Suppressor macrophage (primary cell): ENCODE results near the gene CAND2.
A peak's percentile ranks its signal among the peaks of the same experiment; 100 is the strongest.

ENCODE experiments used
- DNase-seq, 4 experiments: peaks; one replicate each; pipeline ENCODE4 v3.0.0-alpha.2; 2020 to 2022
- total RNA-seq, 17 experiments: gene quantifications; one replicate each; lab custom pipeline; 2026; ENCODE audit warnings: mixed read lengths in 6 of 17, inconsistent platforms in 3 of 17; lab: John Stamatoyannopoulos, UW

Gene CAND2
- total RNA-seq: 0 to 3.3 (median 0.05) reads per million in 17 experiments

DNA sequence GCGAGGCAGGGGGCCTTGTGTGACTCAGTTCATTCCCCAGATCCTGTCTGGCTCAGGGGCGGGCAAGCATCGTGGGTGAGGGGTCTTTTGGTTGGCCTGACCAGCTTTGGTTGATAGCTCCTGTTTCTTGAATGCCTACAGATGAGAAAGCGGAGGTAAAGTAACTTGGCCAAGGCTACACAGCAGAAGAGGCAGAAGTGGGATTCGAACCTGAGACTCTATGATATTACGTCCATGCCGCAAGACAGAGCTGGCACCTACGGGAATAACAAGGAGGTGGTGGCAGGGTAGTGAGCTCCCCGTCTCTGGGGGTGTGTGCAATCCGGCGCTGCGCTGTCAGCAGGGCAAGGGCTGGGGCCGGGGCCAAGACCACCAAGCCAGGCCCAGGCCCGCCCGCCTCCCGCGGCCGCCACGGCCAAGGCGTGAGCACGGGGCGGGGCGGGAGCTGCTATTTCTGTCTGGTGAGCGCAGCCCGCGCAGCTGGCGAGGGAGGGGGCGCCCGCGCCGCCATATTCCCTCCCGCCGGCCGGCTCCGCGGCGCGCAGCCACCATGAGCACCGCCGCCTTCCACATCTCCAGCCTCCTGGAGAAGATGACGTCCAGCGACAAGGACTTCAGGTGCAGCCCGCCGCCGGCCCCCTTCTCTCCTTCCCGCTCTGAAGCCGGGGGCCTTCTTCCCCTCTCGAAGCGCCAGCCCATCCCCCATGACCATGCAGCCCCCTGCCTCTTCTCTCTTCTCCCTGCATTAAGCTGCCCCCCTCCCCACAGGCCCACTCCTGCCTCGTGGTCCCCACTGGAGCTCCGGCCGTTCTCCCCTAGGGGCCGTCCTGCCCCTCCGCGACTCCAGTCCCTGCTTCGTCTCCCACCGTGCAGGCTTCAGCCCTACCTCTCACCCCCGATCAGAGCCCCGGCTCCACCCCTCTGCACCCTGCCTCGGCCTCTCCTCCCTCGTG is at the start of gene CAND2:
Gene CAND2, plus strand, starts transcription at position 510 of the 953 bp plus-strand sequence. Its CDS starts 41 bp downstream, at position 551.
- DNase-seq: peak in 2 of 4 experiments; percentile 34 to 56

DNA sequence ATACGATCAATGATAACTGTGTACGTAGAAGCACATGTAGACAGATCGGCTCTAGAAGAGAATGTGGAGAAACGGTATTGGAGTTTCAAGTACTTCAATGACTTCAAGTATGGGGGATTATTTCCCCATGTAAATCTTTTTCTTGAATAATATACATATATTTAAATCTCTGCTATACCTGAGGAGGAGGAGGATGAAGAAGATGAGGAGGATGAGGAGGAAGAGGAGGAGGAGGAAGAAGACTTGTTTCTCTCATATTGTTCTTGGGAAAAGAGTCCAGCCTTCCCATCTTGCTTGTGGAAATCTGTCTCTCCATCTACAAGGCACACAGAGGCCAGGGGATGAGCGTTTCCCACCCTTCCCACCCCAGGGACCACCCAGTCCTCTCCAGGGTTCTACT is 48.0 kb upstream of the CAND2 start:
- DNase-seq: no peak

DNA sequence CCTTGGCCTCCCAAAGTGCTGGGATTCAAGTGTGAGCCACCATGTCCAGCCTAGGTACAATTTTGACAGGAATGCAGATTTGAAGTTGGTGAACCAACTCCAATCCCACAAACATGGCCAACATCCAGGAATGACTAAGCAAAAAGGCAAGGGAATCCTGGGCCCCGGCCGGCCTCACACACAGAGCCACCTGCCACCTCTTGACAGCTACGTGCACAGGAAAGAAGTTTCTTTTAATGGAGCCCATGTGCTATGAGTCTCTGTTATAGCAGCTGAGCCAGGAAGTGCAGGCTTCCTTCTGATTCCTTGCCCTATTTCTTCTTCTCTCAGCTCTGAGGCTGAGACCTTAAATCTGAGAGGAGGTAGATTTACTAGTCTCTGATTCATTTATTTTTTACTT is 46.3 kb upstream of the CAND2 start:
- DNase-seq: no peak

DNA sequence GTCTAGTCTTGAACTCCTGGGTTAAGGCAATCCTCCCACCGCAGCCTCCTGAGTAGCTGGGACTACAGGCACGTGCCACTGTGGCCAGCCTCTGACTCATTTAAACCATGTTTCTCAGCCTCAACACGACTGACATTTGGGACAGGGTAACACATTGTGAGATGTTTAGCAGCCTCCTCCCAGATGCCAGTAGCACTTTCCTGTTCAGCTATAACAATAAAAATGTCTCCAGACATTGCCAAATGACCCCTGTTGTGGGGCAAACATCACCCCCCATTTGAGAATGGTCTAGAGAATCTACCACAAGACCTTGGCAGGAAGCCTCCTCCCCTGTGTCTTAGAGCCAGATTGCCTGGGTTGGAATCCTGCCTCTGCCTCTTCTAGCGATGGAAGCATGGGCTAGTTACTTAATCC is 45.8 kb upstream of the CAND2 start:
- DNase-seq: peak; percentile 44 to 65 (median 56)

DNA sequence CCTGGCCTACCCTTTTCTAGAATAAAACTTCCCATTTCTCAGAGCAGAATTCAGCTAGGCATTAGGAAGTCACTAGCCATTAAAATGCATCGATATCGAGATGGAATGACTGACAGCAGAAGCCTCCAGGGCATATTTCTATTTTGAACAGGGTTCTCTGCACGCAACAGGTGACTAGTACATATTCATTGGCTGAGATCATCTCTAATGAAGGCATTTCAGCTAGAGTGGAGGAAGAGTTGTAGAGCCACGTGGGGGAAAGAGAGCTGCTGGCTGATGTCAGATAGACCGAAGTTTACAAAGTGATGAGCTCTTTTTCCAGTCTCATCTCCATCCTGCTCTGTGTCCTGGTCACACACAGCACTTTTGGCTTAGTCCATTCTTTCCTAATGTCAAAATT is 44.9 kb upstream of the CAND2 start:
- DNase-seq: no peak

DNA sequence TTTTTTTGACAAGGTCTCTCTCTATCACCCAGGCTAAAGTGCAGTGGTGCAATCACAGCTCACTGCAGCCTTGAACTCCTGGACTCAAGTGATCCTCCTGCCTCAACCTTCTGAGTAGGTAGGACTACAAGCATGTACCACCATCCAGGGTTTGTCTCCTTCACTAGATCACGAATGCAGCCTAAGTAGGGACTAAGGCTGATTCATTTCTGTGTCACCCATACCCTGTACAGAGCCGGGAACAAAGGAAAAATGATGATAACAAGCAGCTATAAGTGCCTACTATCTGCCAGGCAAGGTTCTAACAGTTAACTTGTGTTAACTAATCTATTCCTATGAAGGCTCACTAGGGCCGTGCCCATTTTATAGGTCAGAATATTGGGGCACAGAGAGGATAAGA is 44.4 kb upstream of the CAND2 start:
- DNase-seq: no peak

DNA sequence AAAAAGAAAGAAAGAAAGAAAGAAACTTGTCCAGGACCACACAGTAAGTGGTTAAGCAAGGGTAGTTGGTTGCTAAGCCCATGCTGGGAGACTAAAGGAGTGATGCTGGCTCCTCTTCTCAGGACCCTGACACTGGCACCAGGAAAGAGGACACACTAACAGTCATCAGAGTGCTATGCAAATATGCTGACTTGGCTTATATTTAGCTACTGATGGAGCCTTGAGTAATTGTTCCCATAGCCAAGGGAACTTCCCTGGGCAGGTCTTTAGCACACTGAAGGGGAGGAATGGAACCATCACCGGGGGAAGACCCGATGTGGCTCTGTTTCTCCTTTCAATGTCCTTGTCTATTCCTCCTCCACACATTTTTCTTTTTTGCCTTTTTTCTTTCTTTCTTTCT is 43.7 kb upstream of the CAND2 start:
- peak in 3 of 4 experiments; percentile 27 to 44 (median 39) for DNase-seq

DNA sequence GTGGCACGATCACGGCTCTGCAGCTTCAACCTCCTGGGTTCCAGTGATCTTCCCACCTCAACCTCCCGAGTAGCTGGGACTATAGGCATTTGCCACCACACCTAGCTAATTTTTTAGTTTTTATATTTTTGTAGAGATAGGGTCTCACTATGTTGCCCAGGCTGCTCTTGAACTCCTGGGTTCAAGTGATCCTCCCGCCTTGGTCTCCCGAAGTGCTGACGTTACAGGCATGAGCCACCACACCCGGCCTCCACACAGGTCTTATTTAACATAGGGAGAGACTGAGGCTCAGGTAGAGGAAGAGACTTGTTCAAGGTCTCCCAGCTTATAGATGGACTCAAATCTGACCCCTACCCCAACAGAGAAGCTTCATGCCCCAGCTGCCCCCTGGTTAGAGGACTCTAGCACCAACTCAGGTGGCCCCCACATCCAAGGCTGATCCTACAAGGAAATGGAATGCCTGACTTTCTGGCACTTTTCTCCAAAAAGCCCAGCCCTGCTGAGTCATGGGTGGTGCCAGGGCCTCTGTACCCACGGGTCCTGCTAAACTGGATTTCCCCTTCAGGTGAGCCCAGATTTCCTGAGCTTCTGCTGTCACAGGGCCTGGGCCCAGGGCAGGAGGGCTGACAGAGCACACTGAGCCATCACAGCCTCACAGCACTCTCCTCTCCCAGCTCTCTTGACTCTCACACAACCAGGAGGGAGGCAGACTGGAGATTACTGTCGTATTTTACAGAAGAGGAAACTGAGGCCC is 43.0 kb upstream of the CAND2 start:
- no peak for DNase-seq

DNA sequence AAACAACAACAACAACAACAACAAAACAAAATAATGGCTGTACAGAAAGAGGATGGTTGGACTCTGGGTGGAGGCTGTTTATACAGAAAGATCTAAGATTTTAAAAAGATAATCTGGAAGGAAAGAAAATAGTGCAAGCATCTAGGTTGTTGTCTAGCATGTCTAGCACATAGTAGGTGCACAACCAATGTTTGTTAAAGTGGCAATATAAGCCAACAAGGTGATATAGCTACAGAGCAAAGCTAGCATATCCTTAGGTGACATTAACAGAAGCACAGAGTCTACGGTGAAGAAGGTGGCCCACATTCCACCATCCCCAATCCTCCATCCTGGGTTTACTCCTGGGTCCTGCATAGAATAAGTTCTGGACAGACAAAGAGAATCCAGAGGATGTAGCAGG is 42.2 kb upstream of the CAND2 start:
- DNase-seq: no peak

DNA sequence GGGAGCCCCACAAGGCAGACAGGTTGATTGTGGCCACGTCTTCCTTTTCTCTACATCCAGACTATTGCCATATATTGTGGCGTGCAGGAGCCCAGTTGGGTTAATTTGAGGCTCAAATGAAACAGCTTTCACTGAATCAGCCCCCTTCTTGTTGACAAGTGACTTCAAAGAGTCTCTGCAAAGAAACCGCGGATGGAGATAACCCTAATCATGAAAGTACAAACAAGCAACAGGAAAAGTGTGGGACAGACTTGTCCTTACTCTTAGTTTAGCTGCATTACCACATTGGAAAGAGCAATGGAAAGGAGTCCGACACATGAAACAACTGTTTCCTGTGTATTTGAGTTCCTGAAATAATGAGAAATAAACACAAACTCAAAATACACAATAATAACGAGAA is 40.7 kb upstream of the CAND2 start:
- no peak for DNase-seq

DNA sequence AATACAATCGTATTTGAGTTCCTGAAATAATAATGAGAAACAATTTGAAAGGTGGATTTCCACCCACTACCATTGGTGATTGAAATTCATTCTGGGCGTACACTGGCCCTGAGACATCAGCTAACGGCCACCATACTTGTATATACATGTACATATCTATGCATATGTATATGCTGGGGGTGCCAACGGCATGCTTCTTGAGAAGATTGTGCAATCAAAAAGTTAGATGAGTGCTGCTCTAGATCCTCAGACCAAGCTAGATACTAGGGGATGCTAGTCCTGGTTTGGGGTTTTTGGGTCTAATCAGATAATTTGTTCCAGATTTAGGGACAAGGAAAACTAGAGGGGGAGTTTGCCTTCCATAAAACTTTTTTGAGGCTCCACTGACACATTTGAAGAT is 40.3 kb upstream of the CAND2 start:
- no peak for DNase-seq

DNA sequence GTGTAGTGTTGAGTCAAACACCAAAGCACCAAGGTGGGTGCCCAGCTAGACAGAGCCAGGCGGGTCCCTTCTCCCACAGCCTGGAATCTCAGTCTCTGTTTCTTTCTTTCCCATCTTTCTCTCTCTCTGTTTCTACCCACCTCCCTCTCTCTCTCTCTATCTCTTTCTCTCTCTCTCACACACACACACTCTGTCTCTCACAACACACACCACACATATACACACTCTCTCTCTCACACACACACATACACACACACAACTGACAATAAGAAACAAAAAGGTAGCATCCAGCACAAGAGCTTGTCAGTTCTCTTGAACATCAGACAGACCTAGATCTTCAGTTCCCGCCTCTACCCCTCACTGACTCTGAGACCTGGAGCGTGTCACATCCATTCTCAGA is 39.8 kb upstream of the CAND2 start:
- DNase-seq: no peak

DNA sequence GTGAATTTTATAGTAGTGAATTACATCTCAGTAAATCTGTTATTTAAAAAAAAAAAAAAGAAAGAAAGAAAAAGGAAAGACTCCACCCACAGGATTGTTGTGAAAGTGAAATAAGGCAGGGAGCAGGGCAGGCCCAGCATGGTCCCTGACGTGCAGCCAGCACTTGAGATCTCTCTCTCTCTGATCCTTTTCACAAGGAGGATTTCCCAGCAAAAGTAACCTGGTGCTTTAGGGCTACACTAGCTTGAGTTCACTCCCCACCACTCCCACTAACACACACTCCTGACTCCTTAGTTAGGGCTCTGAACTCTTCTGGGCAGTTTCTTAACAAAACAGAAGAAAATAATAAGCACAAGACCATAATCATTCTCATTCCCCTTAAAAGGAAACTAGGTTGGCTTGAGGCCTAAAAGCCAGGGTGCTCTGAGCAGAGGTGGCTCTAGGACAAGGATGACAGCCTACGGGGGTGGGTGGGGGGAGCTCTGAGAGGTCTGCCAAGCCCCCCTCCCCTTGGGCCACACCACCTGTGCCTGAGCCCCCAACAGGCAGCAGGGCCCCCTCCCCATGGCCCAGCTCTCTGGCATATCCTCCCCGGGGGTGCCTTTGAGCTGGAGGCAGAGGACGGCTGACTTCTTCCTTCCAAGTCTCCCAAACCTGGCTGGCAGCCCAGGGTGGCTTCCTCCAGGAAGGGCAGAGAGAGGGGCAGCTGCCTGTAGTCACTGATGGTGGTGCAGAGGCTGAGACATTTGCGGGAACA is 38.3 kb upstream of the CAND2 start:
- peak in 3 of 4 experiments; percentile 41 to 47 (median 43) for DNase-seq

DNA sequence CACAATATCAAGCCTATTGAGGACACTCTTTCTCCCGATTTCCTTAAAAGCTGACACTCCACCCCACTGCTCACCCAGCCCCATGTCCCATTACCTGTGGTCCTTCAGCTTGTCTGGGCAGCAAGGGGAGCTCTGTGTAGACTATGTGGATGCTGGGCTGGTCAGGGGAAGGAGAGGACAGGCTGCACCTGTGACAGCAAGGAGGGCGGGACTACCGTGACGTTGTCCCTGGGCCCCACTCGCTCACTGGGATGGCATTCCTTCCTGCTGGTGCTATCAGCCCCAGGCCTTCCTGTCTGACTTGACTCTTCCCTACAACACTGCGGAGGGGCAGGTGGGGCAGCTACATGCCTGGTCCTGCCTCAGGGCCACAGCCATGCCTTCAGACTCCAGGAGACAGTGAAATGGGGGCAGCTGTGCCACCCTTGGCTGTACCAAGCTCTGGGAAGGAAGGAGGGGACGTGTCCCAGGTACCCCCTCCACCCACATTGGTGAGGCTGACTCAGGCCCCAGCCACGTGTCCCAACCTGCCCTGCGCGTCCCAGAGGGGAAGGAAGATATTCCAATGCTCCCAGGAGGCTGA is 37.3 kb upstream of the CAND2 start, which contains the start of gene TMEM40:
Gene TMEM40, minus strand, starts transcription at position 163 of the 583 bp plus-strand sequence. CDS start 9,427 bp downstream, outside the sequence.
- DNase-seq: no peak

DNA sequence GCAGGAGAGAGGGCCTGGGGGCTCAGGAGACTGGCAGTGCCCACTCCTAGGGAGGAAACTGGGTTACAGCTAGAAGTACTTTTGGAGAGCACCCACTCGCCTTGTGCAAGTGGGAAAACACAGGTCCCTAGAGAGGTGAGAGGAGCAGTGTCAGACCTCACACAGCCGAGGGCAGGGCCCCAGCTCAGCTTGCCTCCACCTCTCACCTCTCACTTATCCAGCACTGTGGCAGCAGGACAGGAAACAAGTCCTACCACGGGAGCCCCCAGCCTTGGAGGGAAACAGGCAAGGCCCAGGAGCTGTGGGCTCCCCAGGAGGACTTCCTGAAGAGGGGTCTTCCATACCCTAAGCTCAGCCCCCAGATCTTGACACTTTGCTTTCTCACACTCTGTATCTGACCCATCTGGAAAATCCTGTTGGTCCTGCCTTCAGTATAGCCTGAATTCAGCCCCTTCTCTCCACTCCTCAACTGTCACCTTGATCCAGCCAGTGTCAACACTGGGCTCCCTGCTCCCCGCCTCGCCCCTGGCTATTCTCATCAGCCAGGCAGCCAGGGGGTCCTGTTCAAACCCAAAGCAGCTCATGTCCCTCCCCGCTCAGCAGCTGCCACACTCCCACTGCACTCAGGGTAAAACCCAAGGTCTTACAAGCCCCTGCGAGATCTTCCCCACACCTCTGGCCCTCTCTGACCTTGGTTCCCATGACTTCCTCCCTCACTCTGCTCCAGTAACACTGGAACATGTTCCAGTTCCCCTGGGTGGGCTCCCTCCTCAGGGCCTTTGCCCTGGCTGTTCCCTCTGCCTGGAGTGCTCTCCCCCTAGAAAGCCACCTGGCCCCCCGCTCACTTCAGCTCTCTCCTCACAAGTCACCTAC is 36.6 kb upstream of the CAND2 start:
- DNase-seq: peak in 1 of 4 experiments; percentile 18

DNA sequence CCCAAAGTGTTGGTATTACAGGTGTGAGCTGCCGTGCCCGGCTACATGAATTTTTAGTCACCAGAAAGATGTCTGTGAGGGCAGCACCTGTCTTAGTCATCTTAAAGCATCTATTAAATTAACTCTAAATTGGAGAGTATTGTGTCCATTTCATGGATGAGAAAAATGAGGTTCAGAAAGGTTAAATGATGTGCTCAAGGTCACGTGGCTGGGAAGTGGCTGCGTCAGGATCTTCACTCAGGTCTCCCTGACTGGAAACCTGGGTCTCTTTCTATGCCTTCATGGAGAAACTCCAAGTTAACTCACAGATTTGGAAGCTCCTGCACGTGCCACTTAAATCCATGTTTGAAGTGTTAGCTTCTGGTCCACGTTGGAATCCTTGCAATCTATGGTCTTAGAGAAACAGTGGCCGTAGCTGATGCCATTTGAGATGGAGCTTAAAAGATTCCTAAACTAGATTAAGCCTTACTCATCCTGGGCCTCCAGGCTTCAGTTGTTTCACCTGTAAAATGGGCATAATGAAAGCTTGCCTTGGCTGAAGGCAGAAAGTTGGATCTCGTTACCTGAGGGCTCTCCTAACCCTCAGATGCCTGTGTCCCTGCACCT is 32.2 kb upstream of the CAND2 start:
- DNase-seq: no peak

DNA sequence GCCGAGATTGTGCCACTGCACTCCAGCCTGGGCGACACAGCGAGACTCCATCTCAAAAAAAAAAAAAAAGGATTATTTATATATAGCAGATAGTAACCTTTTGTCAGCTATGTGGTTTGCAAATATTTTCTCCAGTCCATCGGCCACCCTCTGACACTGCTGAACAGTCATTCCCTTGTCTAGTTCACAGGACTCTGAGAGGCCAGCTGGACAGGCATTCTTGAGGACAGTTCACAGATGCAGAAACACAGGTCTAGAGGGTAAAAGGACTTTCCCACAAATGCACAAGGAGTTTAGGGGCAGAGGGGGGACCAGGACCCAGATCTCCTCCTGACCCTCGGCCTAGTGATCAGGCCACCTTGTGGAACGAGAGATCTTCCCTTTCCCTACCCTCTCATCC is 29.9 kb upstream of the CAND2 start:
- no peak for DNase-seq

DNA sequence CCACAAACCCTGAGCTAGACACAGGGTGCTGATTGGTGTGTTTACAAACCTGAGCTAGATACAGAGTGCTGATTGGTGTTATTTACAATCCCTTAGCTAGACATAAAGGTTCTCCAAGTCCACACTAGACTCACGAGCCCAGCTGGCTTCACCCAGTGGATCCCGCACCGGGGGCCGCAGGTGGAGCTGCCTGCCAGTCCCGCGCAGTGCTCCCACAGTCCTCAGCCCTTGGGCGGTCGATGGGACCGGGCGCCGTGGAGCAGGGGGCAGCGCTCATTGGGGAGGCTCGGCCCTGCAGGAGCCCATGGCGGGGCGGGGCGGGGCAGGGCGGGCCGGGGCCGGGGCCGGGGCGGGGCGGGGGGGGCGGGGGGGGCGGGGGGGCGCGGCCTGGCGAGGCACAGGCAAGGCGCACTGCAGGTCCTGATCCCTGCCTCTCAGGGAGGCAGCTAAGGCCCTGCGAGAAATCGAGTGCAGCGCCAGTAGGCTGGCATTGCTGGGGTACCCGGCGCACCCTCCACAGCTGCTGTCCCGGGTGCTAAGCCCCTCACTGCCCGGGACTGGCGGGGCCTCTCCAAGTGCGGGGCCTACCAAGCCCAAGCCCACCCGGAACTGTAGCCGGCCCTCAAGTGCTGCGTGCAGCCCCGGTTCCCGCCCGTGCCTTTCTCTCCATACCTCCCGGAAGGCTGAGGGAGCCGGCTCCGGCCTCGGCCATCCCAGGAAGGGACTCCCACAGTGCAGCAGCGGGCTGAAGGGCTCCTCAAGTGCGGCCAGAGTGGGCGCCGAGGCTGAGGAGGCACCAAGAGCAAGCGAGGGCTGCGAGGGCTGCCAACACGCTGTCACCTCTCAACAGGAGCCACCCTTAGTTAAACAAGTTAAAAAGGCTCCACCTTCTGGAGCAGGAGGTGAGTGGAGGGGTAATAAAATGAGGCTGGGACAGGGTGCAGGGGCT is 27.6 kb upstream of the CAND2 start:
- DNase-seq: no peak

DNA sequence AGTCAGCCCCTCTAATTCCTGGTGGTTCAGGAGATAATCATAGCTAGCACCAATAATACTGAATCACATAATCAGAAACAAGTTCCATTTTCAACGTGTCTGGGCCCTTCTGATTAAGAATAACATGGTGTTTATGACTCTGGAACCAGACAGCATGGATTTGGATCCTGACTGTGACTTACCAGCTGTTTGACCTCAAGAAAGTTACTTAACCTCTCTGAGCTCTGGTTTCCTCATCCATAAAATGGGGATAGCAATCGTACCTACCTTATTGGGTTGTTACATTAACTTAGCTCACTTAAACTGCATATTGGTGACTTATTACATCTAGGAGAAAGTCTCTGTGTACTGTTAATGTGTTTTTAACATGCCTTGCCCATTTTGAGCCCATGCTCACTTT is 26.7 kb upstream of the CAND2 start:
- no peak for DNase-seq

DNA sequence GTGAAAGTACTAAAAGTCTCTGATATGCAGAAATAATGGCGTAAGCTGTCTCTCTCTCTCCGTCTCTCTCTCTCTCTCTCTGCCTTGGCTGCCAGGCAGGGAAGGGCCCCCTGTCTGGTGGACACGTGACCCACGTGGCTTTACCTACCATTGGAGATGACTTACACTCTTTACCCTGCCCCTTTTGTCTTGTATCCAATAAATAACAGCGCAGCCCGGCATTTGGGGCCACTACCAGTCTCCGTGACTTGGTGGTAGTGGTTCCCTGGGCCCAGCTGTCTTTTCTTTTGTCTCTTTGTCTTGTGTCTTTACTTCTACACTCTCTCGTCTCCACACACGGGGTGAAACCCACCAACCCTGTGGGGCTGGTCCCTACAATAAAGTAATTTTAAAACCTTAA is 25.2 kb upstream of the CAND2 start:
- DNase-seq: no peak
